Measurements from ENCODE around the gene STPG4.

- TF ChIP-seq CTCF (IDR thresholded peaks at IDR 0.05) (no peak), MXI1 (IDR thresholded peaks at IDR 0.05; ENCODE audit: low read depth, low read length) (no peak), NFIC (IDR thresholded peaks at IDR 0.05; ENCODE audit: borderline replicate concordance) (no peak), TEAD4 (IDR thresholded peaks at IDR 0.05; ENCODE audit: borderline replicate concordance, insufficient read depth) (no peak), JUND (IDR thresholded peaks at IDR 0.05) (no peak), RCOR1 (IDR thresholded peaks at IDR 0.05; ENCODE audit: low read length) (no peak), EZH2phosphoT487 (IDR thresholded peaks at IDR 0.05; ENCODE audit: borderline replicate concordance, low read depth) (no peak), REST (IDR thresholded peaks at IDR 0.05; ENCODE audit: low read depth, low read length) (no peak), SIN3A (IDR thresholded peaks at IDR 0.05; ENCODE audit: borderline replicate concordance, low read depth, low read length) (no peak), POLR2AphosphoS5 (IDR thresholded peaks at IDR 0.05; ENCODE audit: low read depth, low read length) (no peak), EP300 (IDR thresholded peaks at IDR 0.05; ENCODE audit: borderline replicate concordance in 1 of 2, low read depth in 1 of 2, low read length in 1 of 2) (no peak), TAF1 (IDR thresholded peaks at IDR 0.05; ENCODE audit: borderline replicate concordance, low read depth, low read length) (no peak)
- TF ChIP-seq, protein P1, sequence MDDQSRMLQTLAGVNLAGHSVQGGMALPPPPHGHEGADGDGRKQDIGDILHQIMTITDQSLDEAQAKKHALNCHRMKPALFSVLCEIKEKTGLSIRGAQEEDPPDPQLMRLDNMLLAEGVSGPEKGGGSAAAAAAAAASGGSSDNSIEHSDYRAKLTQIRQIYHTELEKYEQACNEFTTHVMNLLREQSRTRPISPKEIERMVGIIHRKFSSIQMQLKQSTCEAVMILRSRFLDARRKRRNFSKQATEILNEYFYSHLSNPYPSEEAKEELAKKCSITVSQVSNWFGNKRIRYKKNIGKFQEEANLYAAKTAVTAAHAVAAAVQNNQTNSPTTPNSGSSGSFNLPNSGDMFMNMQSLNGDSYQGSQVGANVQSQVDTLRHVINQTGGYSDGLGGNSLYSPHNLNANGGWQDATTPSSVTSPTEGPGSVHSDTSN (IDR thresholded peaks at IDR 0.05) = no peak
These were observed 100.2 kb downstream of the STPG4 start for GRCh38 chr2:47054868-47055267.

Measured in SK-N-SH (cell line).